ENCODE data around the gene IL16.

Gene IL16

GRCh38 chr15:81268881-81269601 lies 72.4 kb downstream of the IL16 start:
- CTCF ChIA-PET = interaction anchor here (1.2 to 2.3 kb wide), 4 partner anchors 113 to 292 kb away, joined by 3 to 10 read pairs (median 4); no protein-coding TSS in a partner anchor
- POLR2A ChIA-PET = no interaction called here
- no peak for DNase-seq (ENCODE audit: extremely low spot score)
- no peak for TF ChIP-seq L3MBTL2 (conservative IDR thresholded peaks at IDR 0.05)
- no peak for TF ChIP-seq HDGF (IDR thresholded peaks at IDR 0.05; ENCODE audit: borderline replicate concordance)
- TF ChIP-seq SP1 (IDR thresholded peaks at IDR 0.05) = no peak
- TF ChIP-seq FOXM1 (IDR thresholded peaks at IDR 0.05; ENCODE audit: borderline replicate concordance) = no peak
- no peak for TF ChIP-seq FOXA1 (IDR thresholded peaks at IDR 0.05)
- TF ChIP-seq BHLHE40 (IDR thresholded peaks at IDR 0.05; ENCODE audit: borderline replicate concordance) = no peak
- no peak for TF ChIP-seq TARDBP (IDR thresholded peaks at IDR 0.05)
- TF ChIP-seq NFRKB (IDR thresholded peaks at IDR 0.05) = no peak
- no peak for TF ChIP-seq CTBP1 (IDR thresholded peaks at IDR 0.05; ENCODE audit: borderline replicate concordance)
- no peak for TF ChIP-seq PKNOX1 (IDR thresholded peaks at IDR 0.05)
- TF ChIP-seq LEF1 (IDR thresholded peaks at IDR 0.05; ENCODE audit: borderline replicate concordance) = no peak
- TF ChIP-seq ELF4 (IDR thresholded peaks at IDR 0.05) = no peak
- TF ChIP-seq FOXK2 (IDR thresholded peaks at IDR 0.05) = no peak
- no peak for TF ChIP-seq ZNF384 (IDR thresholded peaks at IDR 0.05)
- TF ChIP-seq SUZ12 (IDR thresholded peaks at IDR 0.05) = no peak
- TF ChIP-seq ARNT (IDR thresholded peaks at IDR 0.05) = no peak

- CTCF ChIA-PET = interaction anchor here (2.3 kb wide), 1 partner anchor 114 kb away, joined by 10 read pairs; no protein-coding TSS in a partner anchor
- POLR2A ChIA-PET = no interaction called here
- no peak for DNase-seq (ENCODE audit: extremely low spot score)
- TF ChIP-seq FOXM1 (IDR thresholded peaks at IDR 0.05; ENCODE audit: borderline replicate concordance) (no peak), FOXK2 (IDR thresholded peaks at IDR 0.05) (no peak), FOXA1 (IDR thresholded peaks at IDR 0.05) (no peak), BHLHE40 (IDR thresholded peaks at IDR 0.05; ENCODE audit: borderline replicate concordance) (no peak), TARDBP (IDR thresholded peaks at IDR 0.05) (no peak), ARNT (IDR thresholded peaks at IDR 0.05) (no peak), LEF1 (IDR thresholded peaks at IDR 0.05; ENCODE audit: borderline replicate concordance) (no peak), HDGF (IDR thresholded peaks at IDR 0.05; ENCODE audit: borderline replicate concordance) (no peak), SP1 (IDR thresholded peaks at IDR 0.05) (no peak), CTBP1 (IDR thresholded peaks at IDR 0.05; ENCODE audit: borderline replicate concordance) (no peak), ELF4 (IDR thresholded peaks at IDR 0.05) (no peak), NFRKB (IDR thresholded peaks at IDR 0.05) (no peak)
Measured at GRCh38 chr15:81270188-81270587, 73.5 kb downstream of the IL16 start.

GRCh38 chr15:81270781-81271491 lies 74.3 kb downstream of the IL16 start:
- ChIA-PET CTCF (no interaction called here), POLR2A (no interaction called here)
- no peak for TF ChIP-seq SUZ12 (IDR thresholded peaks at IDR 0.05)
- no peak for TF ChIP-seq LEF1 (IDR thresholded peaks at IDR 0.05; ENCODE audit: borderline replicate concordance)
- TF ChIP-seq HDGF (IDR thresholded peaks at IDR 0.05; ENCODE audit: borderline replicate concordance) = no peak
- no peak for TF ChIP-seq PKNOX1 (IDR thresholded peaks at IDR 0.05)
- no peak for DNase-seq (ENCODE audit: extremely low spot score)

- TF ChIP-seq PKNOX1 (IDR thresholded peaks at IDR 0.05) (no peak), FOXA1 (IDR thresholded peaks at IDR 0.05) (no peak), SUZ12 (IDR thresholded peaks at IDR 0.05) (no peak), ELF4 (IDR thresholded peaks at IDR 0.05) (no peak), SP1 (IDR thresholded peaks at IDR 0.05) (no peak), NFRKB (IDR thresholded peaks at IDR 0.05) (no peak), BHLHE40 (IDR thresholded peaks at IDR 0.05; ENCODE audit: borderline replicate concordance) (no peak), FOXK2 (IDR thresholded peaks at IDR 0.05) (no peak), HDGF (IDR thresholded peaks at IDR 0.05; ENCODE audit: borderline replicate concordance) (no peak), TARDBP (IDR thresholded peaks at IDR 0.05) (no peak), ARNT (IDR thresholded peaks at IDR 0.05) (no peak), FOXM1 (IDR thresholded peaks at IDR 0.05; ENCODE audit: borderline replicate concordance) (no peak), L3MBTL2 (conservative IDR thresholded peaks at IDR 0.05) (no peak), ZNF384 (IDR thresholded peaks at IDR 0.05) (no peak), CTBP1 (IDR thresholded peaks at IDR 0.05; ENCODE audit: borderline replicate concordance) (no peak), LEF1 (IDR thresholded peaks at IDR 0.05; ENCODE audit: borderline replicate concordance) (no peak)
- POLR2A ChIA-PET = no interaction called here
- CTCF ChIA-PET = interaction anchor here (1.6 kb wide), 1 partner anchor 129 kb away, joined by 4 read pairs; no protein-coding TSS in a partner anchor
- no peak for DNase-seq (ENCODE audit: extremely low spot score)
Measured at GRCh38 chr15:81271761-81272644, 75.3 kb downstream of the IL16 start.

- CTCF ChIA-PET = interaction anchor here (1.6 kb wide), 1 partner anchor 128 kb away, joined by 4 read pairs; no protein-coding TSS in a partner anchor
- TF ChIP-seq ZNF384 (IDR thresholded peaks at IDR 0.05) (no peak), FOXK2 (IDR thresholded peaks at IDR 0.05) (no peak), BHLHE40 (IDR thresholded peaks at IDR 0.05; ENCODE audit: borderline replicate concordance) (no peak), SP1 (IDR thresholded peaks at IDR 0.05) (no peak), ARNT (IDR thresholded peaks at IDR 0.05) (no peak), PKNOX1 (IDR thresholded peaks at IDR 0.05) (no peak), LEF1 (IDR thresholded peaks at IDR 0.05; ENCODE audit: borderline replicate concordance) (no peak), CTBP1 (IDR thresholded peaks at IDR 0.05; ENCODE audit: borderline replicate concordance) (no peak), NFRKB (IDR thresholded peaks at IDR 0.05) (no peak), ELF4 (IDR thresholded peaks at IDR 0.05) (no peak), FOXM1 (IDR thresholded peaks at IDR 0.05; ENCODE audit: borderline replicate concordance) (no peak), L3MBTL2 (conservative IDR thresholded peaks at IDR 0.05) (no peak), SUZ12 (IDR thresholded peaks at IDR 0.05) (no peak), TARDBP (IDR thresholded peaks at IDR 0.05) (no peak)
- no peak for DNase-seq (ENCODE audit: extremely low spot score)
- POLR2A ChIA-PET = no interaction called here
Measured at GRCh38 chr15:81273200-81273599, 76.5 kb downstream of the IL16 start.
